ENCODE data around the gene SYNC. TPM values are rescaled to one million over a fixed set of nuclear protein-coding genes. Genes with fewer than 3 reads are reported as not detected.

Gene SYNC
- total RNA-seq = 0.27 TPM

GRCh38 chr1:32702599-32703478, at the start of gene SYNC:
TSS of gene SYNC (minus strand) at chr1:32702770. CDS start at chr1:32702660, 110 bp downstream.
- DNase-seq (ENCODE audit: low read depth in 2 of 3, low spot score in 2 of 3) = no peak

GRCh38 chr1:32749771-32750170, 47.2 kb upstream of the SYNC start:
- peak in 1 of 3 donors; percentile 36 for DNase-seq (ENCODE audit: low read depth in 2 of 3, low spot score in 2 of 3)

- no peak for DNase-seq (ENCODE audit: low read depth in 2 of 3, low spot score in 2 of 3)
These were observed 46.8 kb upstream of the SYNC start for GRCh38 chr1:32749332-32749731.

- no peak for DNase-seq (ENCODE audit: low read depth in 2 of 3, low spot score in 2 of 3)
These were observed 46.4 kb upstream of the SYNC start for GRCh38 chr1:32748926-32749325.

GRCh38 chr1:32748348-32748747, 45.8 kb upstream of the SYNC start:
- DNase-seq (ENCODE audit: low read depth in 2 of 3, low spot score in 2 of 3) = no peak

GRCh38 chr1:32746130-32746529, 43.6 kb upstream of the SYNC start:
- DNase-seq (ENCODE audit: low read depth in 2 of 3, low spot score in 2 of 3) = no peak

- DNase-seq (ENCODE audit: low read depth in 2 of 3, low spot score in 2 of 3) = no peak
These were observed 41.5 kb upstream of the SYNC start for GRCh38 chr1:32744071-32744425.

GRCh38 chr1:32743380-32744070, 41.0 kb upstream of the SYNC start:
- DNase-seq (ENCODE audit: low read depth in 2 of 3, low spot score in 2 of 3) = no peak

- no peak for DNase-seq (ENCODE audit: low read depth in 2 of 3, low spot score in 2 of 3)
These were observed 40.4 kb upstream of the SYNC start for GRCh38 chr1:32742956-32743355.

GRCh38 chr1:32742199-32742947, 39.8 kb upstream of the SYNC start:
- DNase-seq (ENCODE audit: low read depth in 2 of 3, low spot score in 2 of 3) = no peak

GRCh38 chr1:32741413-32742198, 39.0 kb upstream of the SYNC start:
- peak in 2 of 3 donors; percentile 53 to 55 for DNase-seq (ENCODE audit: low read depth in 2 of 3, low spot score in 2 of 3)

- no peak for DNase-seq (ENCODE audit: low read depth in 2 of 3, low spot score in 2 of 3)
These were observed 38.5 kb upstream of the SYNC start for GRCh38 chr1:32741059-32741412.

GRCh38 chr1:32736812-32737791, 34.5 kb upstream of the SYNC start:
- DNase-seq (ENCODE audit: low read depth in 2 of 3, low spot score in 2 of 3) = no peak

- DNase-seq (ENCODE audit: low read depth in 2 of 3, low spot score in 2 of 3) = no peak
These were observed 31.2 kb upstream of the SYNC start for GRCh38 chr1:32733582-32734321.

- DNase-seq (ENCODE audit: low read depth in 2 of 3, low spot score in 2 of 3) = no peak
These were observed 26.9 kb upstream of the SYNC start for GRCh38 chr1:32729254-32730046.

- DNase-seq (ENCODE audit: low read depth in 2 of 3, low spot score in 2 of 3) = no peak
These were observed 26.0 kb upstream of the SYNC start for GRCh38 chr1:32728413-32729077.

GRCh38 chr1:32727876-32728275, 25.3 kb upstream of the SYNC start:
- no peak for DNase-seq (ENCODE audit: low read depth in 2 of 3, low spot score in 2 of 3)
